HEK293T (cell line): ENCODE results near the gene SMIM38.

Source experiments
- CTBP1 ChIP-seq: fragments of 450-650 bp; IDR thresholded peaks from 2 replicates; pipeline ENCODE4 v1.6.1; 2016; ENCODE audit warnings: borderline replicate concordance
- FOXA1 ChIP-seq: fragments of 450-650 bp; IDR thresholded peaks from 2 replicates; pipeline ENCODE4 v1.6.1; 2016; ENCODE audit warnings: mild to moderate bottlenecking
- FOXM1 ChIP-seq: fragments of 450-650 bp; IDR thresholded peaks from 2 replicates; pipeline ENCODE4 v1.6.1; 2017; ENCODE audit warnings: mild to moderate bottlenecking, borderline replicate concordance
- HDGF ChIP-seq: fragments of 450-650 bp; IDR thresholded peaks from 2 replicates; pipeline ENCODE4 v1.6.1; 2017; ENCODE audit warnings: antibody characterized with exemption, borderline replicate concordance
- SP1 ChIP-seq: fragments of 450-650 bp; IDR thresholded peaks from 2 replicates; pipeline ENCODE4 v1.6.1; 2017

- TF ChIP-seq HDGF (no peak), FOXA1 (no peak), CTBP1 (no peak), FOXM1 (no peak), SP1 (no peak)
These were observed 18.4 kb upstream of the SMIM38 start for GRCh38 chr11:69137151-69137844.
